ENCODE measurements around the gene MYO3A. TPM values are rescaled to one million over a fixed set of nuclear protein-coding genes. Genes with fewer than 3 reads are reported as not detected.

Gene MYO3A
- total and polyA plus RNA-seq, 2 donors (not counting 1 experiment from before 2014, with no cell fraction given): 0.27 to 1.4 TPM

- no peak for TF ChIP-seq EZH2 (IDR thresholded peaks at IDR 0.05; ENCODE audit: borderline replicate concordance, insufficient read depth, low read depth, low read length, poor library complexity, severe bottlenecking)
- no peak for TF ChIP-seq CTCF (IDR thresholded peaks at IDR 0.05)
- H3K4me2 ChIP-seq (replicated peaks; ENCODE audit: low read depth, low read length, poor library complexity, severe bottlenecking): no peak overlapping the region
- intact Hi-C loops (cut with micrococcal nuclease): no loop called here
- no peak overlapping the region for H3K27ac Mint-ChIP-seq
- H3K27me3 ChIP-seq (replicated peaks in 1 of 4; ENCODE audit: control extremely low read depth in 1 of 4, control insufficient read depth in 3 of 4, insufficient read depth in 4 of 4, low read length in 3 of 4): peaks cover 0 to 73% (median 48%) of the 10 kb centered on the region in 4 experiments
- H3K9me3 Mint-ChIP-seq (ENCODE audit: insufficient read depth): no peaks in the 10 kb centered on the region
- peaks cover 0 to 28% (median 0%) of the 10 kb centered on the region in 3 donors for H3K9me3 ChIP-seq (ENCODE audit: control extremely low read depth in 1 of 3, control insufficient read depth in 2 of 3, insufficient read depth in 1 of 3, low read length in 2 of 3)
- peaks cover 29 to 39% of the 10 kb centered on the region in 2 donors for H3K4me1 ChIP-seq (ENCODE audit: control insufficient read depth in 2 of 2, insufficient read depth in 2 of 2, low read length in 2 of 2)
- ChIA-PET POLR2A (no interaction called here), CTCF (no interaction called here)
- no peaks in the 10 kb centered on the region for H3K79me2 ChIP-seq (ENCODE audit: control insufficient read depth, insufficient read depth, low read length)
- 8% methylated on average over 12 of the region's 12 CpGs for WGBS (ENCODE audit: insufficient coverage)
- no peak overlapping the region for H3K27ac ChIP-seq (ENCODE audit: low read length in 2 of 2)
- H3K36me3 ChIP-seq (replicated peaks in 1 of 2; ENCODE audit: control extremely low read depth in 1 of 2, control insufficient read depth in 1 of 2, extremely low read depth in 1 of 2, insufficient read depth in 2 of 2, low read length in 1 of 2): no peaks in the 10 kb centered on the region
- peaks cover 55% of the 10 kb centered on the region for H3K27me3 Mint-ChIP-seq
- H3K9ac ChIP-seq (ENCODE audit: low read length): no peak overlapping the region
- no peak overlapping the region for H2AFZ ChIP-seq (ENCODE audit: insufficient read depth, low read depth, low read length, poor library complexity, severe bottlenecking)
- no peak for DNase-seq
- H3K4me3 ChIP-seq (ENCODE audit: control extremely low read depth in 1 of 5, extremely low read depth in 1 of 5, insufficient read depth in 1 of 5, low read depth in 2 of 5, low read length in 4 of 5): no peak overlapping the region
- peaks cover 26% of the 10 kb centered on the region for H3K4me1 Mint-ChIP-seq
- no peak overlapping the region for H3K4me3 Mint-ChIP-seq
- H4K20me1 ChIP-seq (ENCODE audit: control insufficient read depth, insufficient read depth, low read length, poor library complexity, severe bottlenecking): no peaks in the 10 kb centered on the region
- no peak for ATAC-seq (ENCODE audit: low read depth)
These were observed 278.5 kb downstream of the MYO3A start for GRCh38 chr10:26212511-26212910.

- no peak overlapping the region for H3K27ac ChIP-seq (ENCODE audit: low read length in 2 of 2)
- peaks cover 0 to 32% (median 0%) of the 10 kb centered on the region in 3 donors for H3K9me3 ChIP-seq (ENCODE audit: control extremely low read depth in 1 of 3, control insufficient read depth in 2 of 3, insufficient read depth in 1 of 3, low read length in 2 of 3)
- no peak for ATAC-seq (ENCODE audit: low read depth)
- WGBS (ENCODE audit: insufficient coverage): 31% methylated on average over 7 of the region's 11 CpGs
- H3K79me2 ChIP-seq (ENCODE audit: control insufficient read depth, insufficient read depth, low read length): no peaks in the 10 kb centered on the region
- ChIA-PET CTCF (no interaction called here), POLR2A (no interaction called here)
- Mint-ChIP-seq H3K4me3 (no peak overlapping the region), H3K9me3 (ENCODE audit: insufficient read depth) (no peaks in the 10 kb centered on the region), H3K27me3 (peaks cover 56% of the 10 kb centered on the region), H3K27ac (no peak overlapping the region), H3K4me1 (peaks cover 27% of the 10 kb centered on the region)
- no peak overlapping the region for H2AFZ ChIP-seq (ENCODE audit: insufficient read depth, low read depth, low read length, poor library complexity, severe bottlenecking)
- no peak overlapping the region for H3K4me2 ChIP-seq (replicated peaks; ENCODE audit: low read depth, low read length, poor library complexity, severe bottlenecking)
- TF ChIP-seq EZH2 (IDR thresholded peaks at IDR 0.05; ENCODE audit: borderline replicate concordance, insufficient read depth, low read depth, low read length, poor library complexity, severe bottlenecking) (no peak), CTCF (IDR thresholded peaks at IDR 0.05) (no peak)
- H3K9ac ChIP-seq (ENCODE audit: low read length): no peak overlapping the region
- no peak overlapping the region for H3K4me3 ChIP-seq (ENCODE audit: control extremely low read depth in 1 of 5, extremely low read depth in 1 of 5, insufficient read depth in 1 of 5, low read depth in 2 of 5, low read length in 4 of 5)
- DNase-seq: no peak
- H3K36me3 ChIP-seq (replicated peaks in 1 of 2; ENCODE audit: control extremely low read depth in 1 of 2, control insufficient read depth in 1 of 2, extremely low read depth in 1 of 2, insufficient read depth in 2 of 2, low read length in 1 of 2): no peaks in the 10 kb centered on the region
- intact Hi-C loops (cut with micrococcal nuclease): no loop called here
- peaks cover 0 to 79% (median 48%) of the 10 kb centered on the region in 4 experiments for H3K27me3 ChIP-seq (replicated peaks in 1 of 4; ENCODE audit: control extremely low read depth in 1 of 4, control insufficient read depth in 3 of 4, insufficient read depth in 4 of 4, low read length in 3 of 4)
- H4K20me1 ChIP-seq (ENCODE audit: control insufficient read depth, insufficient read depth, low read length, poor library complexity, severe bottlenecking): no peaks in the 10 kb centered on the region
- peaks cover 35 to 46% of the 10 kb centered on the region in 2 donors for H3K4me1 ChIP-seq (ENCODE audit: control insufficient read depth in 2 of 2, insufficient read depth in 2 of 2, low read length in 2 of 2)
These were observed 279.2 kb downstream of the MYO3A start for GRCh38 chr10:26213157-26213800.

Measured in B cell (primary cell).